ENCODE results near the gene OR4D9.

- TF ChIP-seq REST (IDR thresholded peaks at IDR 0.05; ENCODE audit: insufficient replicate concordance, low read depth) (no peak), CTCF (IDR thresholded peaks at IDR 0.05; ENCODE audit: insufficient read depth, low read length) (no peak)
Observed at GRCh38 chr11:59503276-59503675, 8.1 kb upstream of the OR4D9 start, which contains the start of gene OR4D11.

All from HL-60 (cell line).